ENCODE data around the gene GUCY1A2.
"Not testable (repeated sequence)": the region's sequence is repeated elsewhere in the genome, so short reads cannot be mapped to it uniquely, and the experiment has no call there.

GUCY1A2 gene

GRCh38 chr11:106818443-106818842 lies 199.8 kb downstream of the GUCY1A2 start:
- Mint-ChIP-seq H3K27me3 (no peaks in the 10 kb centered on the region), H3K4me3 (no peak overlapping the region), H3K4me1 (ENCODE audit: low read depth) (no peaks in the 10 kb centered on the region), H3K36me3 (ENCODE audit: low read depth) (no peaks in the 10 kb centered on the region), H3K9me3 (peaks cover 14% of the 10 kb centered on the region), H3K27ac (no peak overlapping the region)
- no peak for DNase-seq

GRCh38 chr11:106815209-106815608 lies 203.1 kb downstream of the GUCY1A2 start:
- no peaks in the 10 kb centered on the region for H3K27me3 Mint-ChIP-seq
- H3K9me3 Mint-ChIP-seq = peaks cover 7% of the 10 kb centered on the region
- H3K27ac Mint-ChIP-seq = no peak overlapping the region
- no peaks in the 10 kb centered on the region for H3K36me3 Mint-ChIP-seq (ENCODE audit: low read depth)
- no peak overlapping the region for H3K4me3 Mint-ChIP-seq
- H3K4me1 Mint-ChIP-seq (ENCODE audit: low read depth) = no peaks in the 10 kb centered on the region
- DNase-seq = no peak

GRCh38 chr11:106813806-106814205 lies 204.5 kb downstream of the GUCY1A2 start:
- no peaks in the 10 kb centered on the region for H3K4me1 Mint-ChIP-seq (ENCODE audit: low read depth)
- H3K9me3 Mint-ChIP-seq = peaks cover 7% of the 10 kb centered on the region
- H3K27ac Mint-ChIP-seq = no peak overlapping the region
- H3K27me3 Mint-ChIP-seq = no peaks in the 10 kb centered on the region
- no peaks in the 10 kb centered on the region for H3K36me3 Mint-ChIP-seq (ENCODE audit: low read depth)
- H3K4me3 Mint-ChIP-seq = no peak overlapping the region
- DNase-seq = no peak

GRCh38 chr11:106794058-106794457 lies 224.2 kb downstream of the GUCY1A2 start:
- Mint-ChIP-seq H3K27me3 (no peaks in the 10 kb centered on the region), H3K4me3 (no peak overlapping the region), H3K4me1 (ENCODE audit: low read depth) (no peaks in the 10 kb centered on the region), H3K9me3 (peaks cover 13% of the 10 kb centered on the region), H3K27ac (no peak overlapping the region), H3K36me3 (ENCODE audit: low read depth) (no peaks in the 10 kb centered on the region)
- no peak for DNase-seq

GRCh38 chr11:106789406-106789805 lies 228.9 kb downstream of the GUCY1A2 start:
- H3K9me3 Mint-ChIP-seq = peaks cover 10% of the 10 kb centered on the region
- H3K27me3 Mint-ChIP-seq = no peaks in the 10 kb centered on the region
- H3K27ac Mint-ChIP-seq = no peak overlapping the region
- no peak for DNase-seq
- no peak overlapping the region for H3K4me3 Mint-ChIP-seq
- no peaks in the 10 kb centered on the region for H3K36me3 Mint-ChIP-seq (ENCODE audit: low read depth)
- no peaks in the 10 kb centered on the region for H3K4me1 Mint-ChIP-seq (ENCODE audit: low read depth)

GRCh38 chr11:106787454-106787853 lies 230.8 kb downstream of the GUCY1A2 start:
- Mint-ChIP-seq H3K27ac (no peak overlapping the region), H3K27me3 (no peaks in the 10 kb centered on the region), H3K9me3 (peaks cover 10% of the 10 kb centered on the region), H3K36me3 (ENCODE audit: low read depth) (no peaks in the 10 kb centered on the region), H3K4me1 (ENCODE audit: low read depth) (no peaks in the 10 kb centered on the region), H3K4me3 (no peak overlapping the region)
- DNase-seq = no peak

GRCh38 chr11:106785913-106786650 lies 232.2 kb downstream of the GUCY1A2 start:
- Mint-ChIP-seq H3K4me1 (ENCODE audit: low read depth) (no peaks in the 10 kb centered on the region), H3K9me3 (peaks cover 10% of the 10 kb centered on the region), H3K4me3 (no peak overlapping the region), H3K27ac (no peak overlapping the region), H3K36me3 (ENCODE audit: low read depth) (no peaks in the 10 kb centered on the region), H3K27me3 (no peaks in the 10 kb centered on the region)
- DNase-seq = no peak

- not testable (repeated sequence) for DNase-seq; H3K36me3 Mint-ChIP-seq (ENCODE audit: low read depth); H3K27ac Mint-ChIP-seq; H3K4me1 Mint-ChIP-seq (ENCODE audit: low read depth); H3K4me3 Mint-ChIP-seq; H3K27me3 Mint-ChIP-seq
- peaks cover 14% of the 10 kb centered on the region for H3K9me3 Mint-ChIP-seq
Measured at GRCh38 chr11:106777302-106777701, 241.0 kb downstream of the GUCY1A2 start.

GRCh38 chr11:106770489-106771085 lies 247.7 kb downstream of the GUCY1A2 start:
- Mint-ChIP-seq H3K27ac (no peak overlapping the region), H3K4me3 (no peak overlapping the region), H3K36me3 (ENCODE audit: low read depth) (no peaks in the 10 kb centered on the region), H3K4me1 (ENCODE audit: low read depth) (no peaks in the 10 kb centered on the region), H3K27me3 (no peaks in the 10 kb centered on the region), H3K9me3 (peaks cover 12% of the 10 kb centered on the region)
- no peak for DNase-seq

GRCh38 chr11:106765469-106766258 lies 252.6 kb downstream of the GUCY1A2 start:
- Mint-ChIP-seq H3K4me3 (no peak overlapping the region), H3K27ac (no peak overlapping the region), H3K9me3 (peaks cover 3% of the 10 kb centered on the region), H3K4me1 (ENCODE audit: low read depth) (no peaks in the 10 kb centered on the region), H3K36me3 (ENCODE audit: low read depth) (no peaks in the 10 kb centered on the region), H3K27me3 (no peaks in the 10 kb centered on the region)
- no peak for DNase-seq

GRCh38 chr11:106763501-106763900 lies 254.8 kb downstream of the GUCY1A2 start:
- no peaks in the 10 kb centered on the region for H3K4me1 Mint-ChIP-seq (ENCODE audit: low read depth)
- no peak overlapping the region for H3K4me3 Mint-ChIP-seq
- H3K36me3 Mint-ChIP-seq (ENCODE audit: low read depth) = no peaks in the 10 kb centered on the region
- H3K27ac Mint-ChIP-seq = no peak overlapping the region
- no peaks in the 10 kb centered on the region for H3K27me3 Mint-ChIP-seq
- DNase-seq = no peak
- H3K9me3 Mint-ChIP-seq = peaks cover 11% of the 10 kb centered on the region

GRCh38 chr11:106761745-106762144 lies 256.5 kb downstream of the GUCY1A2 start:
- no peaks in the 10 kb centered on the region for H3K36me3 Mint-ChIP-seq (ENCODE audit: low read depth)
- peaks cover 17% of the 10 kb centered on the region for H3K9me3 Mint-ChIP-seq
- DNase-seq = no peak

GRCh38 chr11:106761240-106761639 lies 257.0 kb downstream of the GUCY1A2 start:
- Mint-ChIP-seq H3K4me1 (ENCODE audit: low read depth) (no peaks in the 10 kb centered on the region), H3K4me3 (no peak overlapping the region), H3K27me3 (no peaks in the 10 kb centered on the region), H3K9me3 (peaks cover 17% of the 10 kb centered on the region), H3K36me3 (ENCODE audit: low read depth) (no peaks in the 10 kb centered on the region), H3K27ac (no peak overlapping the region)
- no peak for DNase-seq

More at GRCh38 chr11:106761745-106762144, 256.5 kb downstream of the GUCY1A2 start:
- Mint-ChIP-seq H3K27me3 (no peaks in the 10 kb centered on the region), H3K4me3 (no peak overlapping the region), H3K27ac (no peak overlapping the region), H3K4me1 (ENCODE audit: low read depth) (no peaks in the 10 kb centered on the region)

- H3K4me3 Mint-ChIP-seq = no peak overlapping the region
- no peaks in the 10 kb centered on the region for H3K36me3 Mint-ChIP-seq (ENCODE audit: low read depth)
- H3K9me3 Mint-ChIP-seq = peaks cover 5% of the 10 kb centered on the region
- no peak overlapping the region for H3K27ac Mint-ChIP-seq
- H3K4me1 Mint-ChIP-seq (ENCODE audit: low read depth) = no peaks in the 10 kb centered on the region
- DNase-seq = no peak
- no peaks in the 10 kb centered on the region for H3K27me3 Mint-ChIP-seq
Measured at GRCh38 chr11:106748059-106748458, 270.2 kb downstream of the GUCY1A2 start.

GRCh38 chr11:106745941-106746340 lies 272.3 kb downstream of the GUCY1A2 start:
- H3K27me3 Mint-ChIP-seq = no peaks in the 10 kb centered on the region
- H3K4me3 Mint-ChIP-seq = no peak overlapping the region
- no peak for DNase-seq
- no peaks in the 10 kb centered on the region for H3K36me3 Mint-ChIP-seq (ENCODE audit: low read depth)
- H3K4me1 Mint-ChIP-seq (ENCODE audit: low read depth) = no peaks in the 10 kb centered on the region
- H3K27ac Mint-ChIP-seq = no peak overlapping the region
- peaks cover 6% of the 10 kb centered on the region for H3K9me3 Mint-ChIP-seq

Measured in activated T-cell treated with anti-CD3 and anti-CD28 coated beads, Interleukin-2, amount 50 U/mL, for 24 hours (primary cell).